Tibial nerve (tissue), 4 donors: ENCODE data around the gene WNK4. TPM values are rescaled to one million over a fixed set of nuclear protein-coding genes. Genes with fewer than 3 reads are reported as not detected.

Source experiments
- DNase-seq, 2 donors: peaks; one replicate each; pipeline ENCODE4 v3.0.0-alpha.2; 2019; ENCODE audit warnings: low spot score in 2 of 2
- H3K27ac ChIP-seq, 4 donors: fragments of 200-600 bp; sonication (generic) in 3 of 4; one replicate each; pipeline ENCODE4 v1.5.1; 2017 to 2019; ENCODE audit warnings: mild to moderate bottlenecking in 1 of 4
- H3K27me3 ChIP-seq, 2 donors: fragments of 200-600 bp; sonication (generic) in 1 of 2; one replicate each; pipeline versions ENCODE4 v1.5.1 to v1.6.0; 2017 to 2019
- H3K36me3 ChIP-seq, 3 donors: fragments of 200-600 bp; sonication (generic); one replicate each; pipeline ENCODE4 v1.5.1; 2018 to 2019
- H3K4me1 ChIP-seq, 4 donors: fragments of 200-600 bp; sonication (generic) in 3 of 4; one replicate each; pipeline ENCODE4 v1.5.1; 2017 to 2019
- H3K4me3 ChIP-seq, 4 donors: fragments of 200-600 bp; sonication (generic) in 3 of 4; one replicate each; pipeline ENCODE4 v1.5.1; 2017 to 2019; ENCODE audit warnings: mild to moderate bottlenecking in 1 of 4, moderate library complexity in 1 of 4
- H3K9me3 ChIP-seq, 4 donors: fragments of 200-600 bp; sonication (generic) in 3 of 4; one replicate each; pipeline ENCODE4 v1.5.1; 2017 to 2019
- CTCF ChIP-seq, 5 experiments: fragments of 200-600 bp in 3 of 5; fragments of 450-650 bp in 2 of 5; sonication (generic) in 3 of 5; IDR thresholded peaks; one replicate each; pipeline ENCODE4 v1.5.1; 2016 to 2019; ENCODE audit warnings: antibody characterized with exemption in 5 of 5, mild to moderate bottlenecking in 3 of 5, moderate library complexity in 2 of 5
- EP300 ChIP-seq, 2 donors: sonication (generic); formaldehyde crosslinking; IDR thresholded peaks; one replicate each; pipeline ENCODE4 v1.6.1; 2017; ENCODE audit warnings: antibody characterized with exemption in 2 of 2, mild to moderate bottlenecking in 1 of 2
- POLR2A ChIP-seq, 2 donors: fragments of 450-650 bp; IDR thresholded peaks; one replicate each; pipeline ENCODE4 v1.6.1; 2017; ENCODE audit warnings: antibody characterized with exemption in 2 of 2, mild to moderate bottlenecking in 2 of 2, moderate library complexity in 2 of 2
- WGBS, 2 donors: methylation state at CpG; one replicate each; pipeline ENCODE4 v1.1.5; 2018; 5-methylcytosine and 5-hydroxymethylcytosine counted together
- total RNA-seq, 4 donors: library from RNA; depleted of rRNA; stranded (reverse); fragments of >200 nt; gene quantifications; one replicate each; pipeline ENCODE4 v1.1.0, GENCODE V29; 2016

WNK4 gene
- total RNA-seq, 4 donors from 2014 or later, result 3.6 to 15.6 (median 9.1) TPM

DNA sequence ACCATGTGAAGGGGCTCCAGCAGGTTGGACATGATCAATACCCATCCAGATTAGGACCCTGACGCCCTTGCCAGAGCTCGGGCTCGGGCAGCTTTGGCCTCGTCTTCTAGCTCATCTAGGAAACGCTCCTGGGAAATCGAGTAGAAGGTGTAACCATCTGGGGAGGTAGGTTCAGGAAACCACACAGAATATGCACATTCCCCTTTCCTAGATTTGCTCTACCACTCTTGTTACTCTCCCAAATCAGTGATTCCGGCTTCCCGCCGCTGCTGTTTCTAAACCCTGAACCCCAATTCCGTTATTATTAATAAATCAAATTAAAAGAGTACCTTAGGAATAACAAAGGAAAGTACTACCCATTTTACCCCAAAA is 17.6 kb downstream of the WNK4 start:
- DNase-seq, result no peak
- no peaks in the 10 kb centered on the region for H3K9me3 ChIP-seq
- H3K36me3 ChIP-seq, result peaks cover 0 to 27% (median 0%) of the 10 kb centered on the region in 3 donors
- 23 to 25% methylated on average over 10 of the region's 10 CpGs for WGBS, 2 donors
- TF ChIP-seq CTCF (IDR thresholded peaks at IDR 0.05) (no peak), EP300 (IDR thresholded peaks at IDR 0.05) (no peak), POLR2A (IDR thresholded peaks at IDR 0.05) (no peak)
- peaks cover 0 to 29% (median 11%) of the 10 kb centered on the region in 4 donors for H3K4me1 ChIP-seq
- H3K4me3 ChIP-seq, result peak overlapping the region; percentile 57 to 90 (median 78)
- H3K27me3 ChIP-seq, result no peaks in the 10 kb centered on the region
- peak overlapping the region; percentile 49 to 84 (median 76) for H3K27ac ChIP-seq

- Histone ChIP-seq H3K9me3 (no peaks in the 10 kb centered on the region), H3K36me3 (peaks cover 0 to 27% (median 0%) of the 10 kb centered on the region in 3 donors), H3K27me3 (no peaks in the 10 kb centered on the region), H3K27ac (peak within 1 kb of the TSS; percentile 49 to 84 (median 76)), H3K4me1 (peaks cover 0 to 29% (median 11%) of the 10 kb centered on the region in 4 donors), H3K4me3 (peak within 1 kb of the TSS; percentile 57 to 90 (median 78))
- TF ChIP-seq POLR2A (IDR thresholded peaks at IDR 0.05) (no peak), EP300 (IDR thresholded peaks at IDR 0.05) (peak in 1 of 2 donors; percentile 77), CTCF (IDR thresholded peaks at IDR 0.05) (no peak)
- WGBS, 2 donors, result 30 to 34% methylated on average over 50 to 56 of the region's 66 CpGs
- DNase-seq, result peak; percentile 66 to 67
Observed at GRCh38 chr17:42798383-42799380, 18.3 kb downstream of the WNK4 start, which contains the start of the genes CNTD1 and COA3. Gene CNTD1 (plus strand): TSS chr17:42798861. CDS start chr17:42799068, 207 bp downstream. Gene COA3 (minus strand): TSS chr17:42798704. CDS start chr17:42798681, 23 bp downstream.

DNA sequence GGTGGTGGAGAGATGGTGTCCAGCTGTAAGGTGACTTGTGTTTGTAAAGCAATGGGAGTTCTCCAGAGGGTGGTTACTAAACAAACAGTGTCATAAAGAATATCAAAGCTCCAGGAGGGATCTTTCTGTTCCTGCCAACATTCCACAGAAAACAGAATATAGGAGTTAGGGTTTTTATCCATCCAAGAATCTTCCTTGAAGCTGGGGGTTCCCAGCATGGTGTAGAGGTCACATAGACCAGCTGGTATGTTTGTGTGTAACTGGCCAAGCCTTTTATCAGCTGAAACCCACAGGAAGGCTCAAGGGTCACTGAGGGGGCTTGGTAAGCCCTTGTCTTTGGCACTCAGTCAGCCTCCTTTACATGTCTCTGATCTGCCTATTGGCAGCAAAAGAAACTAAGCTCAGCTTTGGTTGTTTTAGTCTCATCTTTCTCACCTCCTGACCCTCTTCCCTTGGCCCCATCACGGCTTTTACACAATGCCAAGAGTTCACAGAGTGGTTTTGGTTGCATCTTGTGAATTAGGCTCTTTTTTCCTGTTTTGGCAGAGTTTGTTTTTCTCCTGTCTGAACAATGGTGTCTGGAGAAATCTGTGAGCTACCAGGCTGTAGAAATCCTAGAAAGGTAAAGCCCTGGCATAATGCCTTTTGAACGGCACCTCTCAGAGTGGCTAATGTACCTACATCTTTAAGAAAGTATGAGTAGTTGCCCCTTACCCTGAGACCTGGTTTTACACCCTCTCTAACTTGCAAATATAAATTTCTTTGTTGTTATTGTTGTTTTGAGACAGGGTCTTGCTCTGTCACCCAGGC is 22.9 kb downstream of the WNK4 start:
- DNase-seq, result no peak
- no peaks in the 10 kb centered on the region for H3K9me3 ChIP-seq
- no peaks in the 10 kb centered on the region for H3K27me3 ChIP-seq
- no peak overlapping the region for H3K27ac ChIP-seq
- no peak overlapping the region for H3K4me3 ChIP-seq
- H3K36me3 ChIP-seq, result no peaks in the 10 kb centered on the region
- H3K4me1 ChIP-seq, result peaks cover 0 to 6% (median 3%) of the 10 kb centered on the region in 4 donors
- TF ChIP-seq EP300 (IDR thresholded peaks at IDR 0.05) (no peak), POLR2A (IDR thresholded peaks at IDR 0.05) (no peak), CTCF (IDR thresholded peaks at IDR 0.05) (no peak)
- WGBS, 2 donors, result 36 to 40% methylated on average over 2 of the region's 2 CpGs

- no peak overlapping the region for H3K27ac ChIP-seq
- no peaks in the 10 kb centered on the region for H3K27me3 ChIP-seq
- DNase-seq, result no peak
- TF ChIP-seq POLR2A (IDR thresholded peaks at IDR 0.05) (no peak), EP300 (IDR thresholded peaks at IDR 0.05) (no peak), CTCF (IDR thresholded peaks at IDR 0.05) (no peak)
- H3K4me3 ChIP-seq, result no peak overlapping the region
- H3K9me3 ChIP-seq, result no peaks in the 10 kb centered on the region
- peaks cover 0 to 7% (median 0%) of the 10 kb centered on the region in 4 donors for H3K4me1 ChIP-seq
- peaks cover 0 to 12% (median 0%) of the 10 kb centered on the region in 3 donors for H3K36me3 ChIP-seq
- WGBS, 2 donors, result 72 to 92% methylated on average over 1 of the region's 1 CpG
Observed at GRCh38 chr17:42804918-42805367, 24.5 kb downstream of the WNK4 start.
